Cardiac muscle cell (in vitro differentiated cells and primary cell): ENCODE data around the gene C10orf105. TPM values are rescaled to one million over a fixed set of nuclear protein-coding genes. Genes with fewer than 3 reads are reported as not detected.
A peak's percentile ranks its signal among the peaks of the same experiment; 100 is the strongest.

Experiments used
- DNase-seq, 2 donors: peaks; one replicate each; pipeline versions ENCODE4 v3.0.0 to v3.0.0-alpha.2; 2010 to 2017; ENCODE audit warnings: low read depth in 1 of 2, low spot score in 1 of 2
- H3K27ac ChIP-seq: fragments of 200-600 bp; sonication (generic); 2 replicates; pipeline ENCODE4 v1.5.1; 2016
- H3K27me3 ChIP-seq: fragments of 200-600 bp; sonication (generic); 2 replicates; pipeline ENCODE4 v1.6.0; 2016; ENCODE audit warnings: control low read depth
- H3K36me3 ChIP-seq: fragments of 200-600 bp; sonication (generic); 2 replicates; pipeline ENCODE4 v1.5.1; 2016; ENCODE audit warnings: control low read depth
- H3K4me1 ChIP-seq: fragments of 200-600 bp; sonication (generic); 2 replicates; pipeline ENCODE4 v1.8.1; 2017; ENCODE audit warnings: low read depth, mild to moderate bottlenecking, mixed run types
- H3K4me3 ChIP-seq: fragments of 200-600 bp; sonication (generic); 2 replicates; pipeline ENCODE4 v1.5.1; 2016; ENCODE audit warnings: mild to moderate bottlenecking
- H3K9me3 ChIP-seq: fragments of 200-600 bp; sonication (generic); 2 replicates; pipeline ENCODE4 v1.5.1; 2017; ENCODE audit warnings: low read depth, mild to moderate bottlenecking, control low read depth
- CTCF ChIP-seq: IDR thresholded peaks from 2 replicates; pipeline ENCODE4 v1.5.1; 2012; ENCODE audit warnings: low read depth, mild to moderate bottlenecking, low read length
- polyA plus RNA-seq: library from polyadenylated mRNA; unstranded; fragments of >200 nt; fragmentation: Nextera tagmentation; extraction: Ambion mirVana; gene quantifications from 2 replicates; pipeline ENCODE4 v1.2.1, GENCODE V29; 2016
- total RNA-seq: library from RNA; depleted of rRNA; stranded (reverse); fragments of >200 nt; gene quantifications from 2 replicates; pipeline ENCODE4 v1.2.3, GENCODE V29; 2016

Gene C10orf105
- total and polyA plus RNA-seq, 2 experiments from 2014 or later = 0.03 TPM; not detected in 1

GRCh38 chr10:71741671-71742070 lies 22.1 kb upstream of the C10orf105 start:
- H3K4me3 ChIP-seq = no peak overlapping the region
- DNase-seq = no peak
- H3K27ac ChIP-seq = no peak overlapping the region
- no peaks in the 10 kb centered on the region for H3K36me3 ChIP-seq
- H3K27me3 ChIP-seq = no peaks in the 10 kb centered on the region
- peaks cover 8% of the 10 kb centered on the region for H3K4me1 ChIP-seq
- no peak for TF ChIP-seq CTCF
- H3K9me3 ChIP-seq = no peaks in the 10 kb centered on the region

- Histone ChIP-seq H3K9me3 (no peaks in the 10 kb centered on the region), H3K4me1 (peaks cover 2% of the 10 kb centered on the region)
- TF ChIP-seq CTCF = no peak
These were observed 21.5 kb upstream of the C10orf105 start for GRCh38 chr10:71741029-71741428.

GRCh38 chr10:71740069-71740653 lies 20.6 kb upstream of the C10orf105 start:
- no peak overlapping the region for H3K27ac ChIP-seq
- no peaks in the 10 kb centered on the region for H3K27me3 ChIP-seq
- no peak overlapping the region for H3K4me3 ChIP-seq
- no peaks in the 10 kb centered on the region for H3K4me1 ChIP-seq
- peak in 1 of 2 donors; percentile 86 for DNase-seq
- TF ChIP-seq CTCF = no peak
- no peaks in the 10 kb centered on the region for H3K9me3 ChIP-seq
- H3K36me3 ChIP-seq = no peaks in the 10 kb centered on the region

More at GRCh38 chr10:71741029-71741428, 21.5 kb upstream of the C10orf105 start:
- no peaks in the 10 kb centered on the region for H3K27me3 ChIP-seq
- DNase-seq = no peak
- no peaks in the 10 kb centered on the region for H3K36me3 ChIP-seq
- no peak overlapping the region for H3K27ac ChIP-seq
- no peak overlapping the region for H3K4me3 ChIP-seq

GRCh38 chr10:71739358-71739900 lies 19.9 kb upstream of the C10orf105 start:
- Histone ChIP-seq H3K36me3 (no peaks in the 10 kb centered on the region), H3K27me3 (no peaks in the 10 kb centered on the region), H3K9me3 (no peaks in the 10 kb centered on the region), H3K4me1 (no peaks in the 10 kb centered on the region), H3K4me3 (no peak overlapping the region), H3K27ac (no peak overlapping the region)
- no peak for TF ChIP-seq CTCF
- no peak for DNase-seq

- Histone ChIP-seq H3K4me3 (no peak overlapping the region), H3K4me1 (no peaks in the 10 kb centered on the region), H3K27ac (no peak overlapping the region), H3K27me3 (no peaks in the 10 kb centered on the region), H3K36me3 (no peaks in the 10 kb centered on the region), H3K9me3 (no peaks in the 10 kb centered on the region)
- TF ChIP-seq CTCF = no peak
- no peak for DNase-seq
These were observed 18.2 kb upstream of the C10orf105 start for GRCh38 chr10:71737834-71738197.
